GM23248 (cell line): ENCODE data around the gene AGAP1. TPM values are rescaled to one million over a fixed set of nuclear protein-coding genes. Genes with fewer than 3 reads are reported as not detected.

Experiments
- DNase-seq: peaks from one replicate; pipeline ENCODE4 v3.0.0-alpha.2; 2015
- H2AFZ ChIP-seq: fragments of 200-600 bp; sonication (generic); 2 replicates; pipeline ENCODE4 v1.6.1; 2016; ENCODE audit warnings: antibody characterized with exemption
- H3F3A ChIP-seq: fragments of 200-600 bp; sonication (generic); 2 replicates; pipeline ENCODE4 v1.6.1; 2016; ENCODE audit warnings: mild to moderate bottlenecking, antibody characterized with exemption, mixed run types; ENCODE audit not compliant: insufficient read depth
- H3K27ac ChIP-seq: fragments of 200-600 bp; sonication (generic); 2 replicates; pipeline ENCODE4 v1.5.1; 2016; ENCODE audit warnings: mild to moderate bottlenecking
- H3K27me3 ChIP-seq: fragments of 200-600 bp; sonication (generic); replicated peaks from 2 replicates; pipeline ENCODE4 v1.6.1; 2016; ENCODE audit warnings: mild to moderate bottlenecking; ENCODE audit not compliant: insufficient read depth
- H3K36me3 ChIP-seq: fragments of 200-600 bp; sonication (generic); 2 replicates; pipeline ENCODE4 v1.6.1; 2016; ENCODE audit warnings: low read depth, mild to moderate bottlenecking
- H3K4me1 ChIP-seq: fragments of 200-600 bp; sonication (generic); 2 replicates; pipeline ENCODE4 v1.6.1; 2016; ENCODE audit warnings: mild to moderate bottlenecking; ENCODE audit not compliant: insufficient read depth
- H3K4me2 ChIP-seq: fragments of 200-600 bp; sonication (generic); one replicate; pipeline ENCODE4 v1.6.1; 2016; ENCODE audit warnings: mild to moderate bottlenecking; ENCODE audit not compliant: unreplicated experiment
- H3K4me3 ChIP-seq: fragments of 200-600 bp; sonication (generic); 2 replicates; pipeline ENCODE4 v1.5.1; 2016; ENCODE audit warnings: mild to moderate bottlenecking
- H3K79me2 ChIP-seq: fragments of 200-600 bp; sonication (generic); 2 replicates; pipeline ENCODE4 v1.6.1; 2016; ENCODE audit warnings: mild to moderate bottlenecking; ENCODE audit not compliant: insufficient read depth
- H3K9ac ChIP-seq: fragments of 200-600 bp; sonication (generic); 2 replicates; pipeline ENCODE4 v1.6.1; 2016; ENCODE audit warnings: mild to moderate bottlenecking
- H3K9me2 ChIP-seq: fragments of 200-600 bp; sonication (generic); 2 replicates; pipeline ENCODE4 v1.6.1; 2016; ENCODE audit warnings: mixed run types, mild to moderate bottlenecking, moderate library complexity; ENCODE audit not compliant: insufficient read depth
- H3K9me3 ChIP-seq: fragments of 200-600 bp; sonication (generic); one replicate; pipeline ENCODE4 v1.6.1; 2017; ENCODE audit warnings: low read depth
- H4K20me1 ChIP-seq: fragments of 200-600 bp; sonication (generic); 2 replicates; pipeline ENCODE4 v1.6.0; 2016; ENCODE audit not compliant: insufficient read depth
- EZH2 ChIP-seq: fragments of 200-600 bp; sonication (generic); IDR thresholded peaks from 2 replicates; pipeline ENCODE4 v1.6.1; 2018; ENCODE audit warnings: antibody characterized with exemption, mild to moderate bottlenecking; ENCODE audit not compliant: insufficient read depth, poor library complexity, severe bottlenecking
- EZH2phosphoT487 ChIP-seq: fragments of 200-600 bp; sonication (generic); IDR thresholded peaks from 2 replicates; pipeline ENCODE4 v1.6.1; 2018; ENCODE audit warnings: antibody characterized with exemption, moderate library complexity, mild to moderate bottlenecking, low read depth; ENCODE audit not compliant: insufficient read depth
- WGBS, 2 experiments: methylation state at CpG; one replicate each; pipeline ENCODE4 v1.1.6; 2015 to 2017; ENCODE audit warnings: low lambda C conversion rate in 2 of 2, low coverage in 1 of 2; ENCODE audit errors: missing lambda C conversion rate in 2 of 2; 5-methylcytosine and 5-hydroxymethylcytosine counted together
- in situ Hi-C: fragments of 300-500 bp; cut with MboI; formaldehyde crosslinking; loops from 2 replicates; pipeline ENCODE4 v1.15.0; 2020
- polyA plus RNA-seq: library from polyadenylated mRNA; unstranded; fragments of >200 nt; fragmentation: Nextera tagmentation; extraction: Ambion mirVana; gene quantifications from 2 replicates; pipeline ENCODE4 v1.2.1, GENCODE V29; 2016
- total RNA-seq: library from RNA; depleted of rRNA; stranded (reverse); fragments of >200 nt; shearing (Covaris generic); gene quantifications from 2 replicates; pipeline ENCODE4 v1.2.3, GENCODE V29; 2014

The AGAP1 gene
- total and polyA plus RNA-seq, 2 experiments from 2014 or later, result 2.2 to 9.9 TPM

- no peak for TF ChIP-seq EZH2
- TF ChIP-seq EZH2phosphoT487, result no peak
- H3K36me3 ChIP-seq, result 0 out of 2 replicates have a peak, but pooled peaks cover under 1% of the 10 kb centered on the region
- H2AFZ ChIP-seq, result no peak overlapping the region
- no peak for DNase-seq
- no peaks in the 10 kb centered on the region for H3K9me3 ChIP-seq
- peaks cover 97% of the 10 kb centered on the region for H3K79me2 ChIP-seq
- no peaks in the 10 kb centered on the region for H3K9me2 ChIP-seq
- H3F3A ChIP-seq, result no peaks in the 10 kb centered on the region
- WGBS, 2 experiments, result 70 to 75% methylated on average over 12 to 13 of the region's 13 CpGs
- no peak overlapping the region for H3K27ac ChIP-seq
- no peak overlapping the region for H3K9ac ChIP-seq
- no peaks in the 10 kb centered on the region for H3K27me3 ChIP-seq
- in situ Hi-C loops, result no loop called here
- no peaks in the 10 kb centered on the region; the same call in 1 of the 2 replicates for H3K4me1 ChIP-seq
- no peak overlapping the region for H3K4me3 ChIP-seq
- no peak overlapping the region for H3K4me2 ChIP-seq
- H4K20me1 ChIP-seq, result peaks cover 11% of the 10 kb centered on the region; the same call in 1 of the 2 replicates
These were observed 69.4 kb downstream of the AGAP1 start for GRCh38 chr2:235563056-235563910.

DNA sequence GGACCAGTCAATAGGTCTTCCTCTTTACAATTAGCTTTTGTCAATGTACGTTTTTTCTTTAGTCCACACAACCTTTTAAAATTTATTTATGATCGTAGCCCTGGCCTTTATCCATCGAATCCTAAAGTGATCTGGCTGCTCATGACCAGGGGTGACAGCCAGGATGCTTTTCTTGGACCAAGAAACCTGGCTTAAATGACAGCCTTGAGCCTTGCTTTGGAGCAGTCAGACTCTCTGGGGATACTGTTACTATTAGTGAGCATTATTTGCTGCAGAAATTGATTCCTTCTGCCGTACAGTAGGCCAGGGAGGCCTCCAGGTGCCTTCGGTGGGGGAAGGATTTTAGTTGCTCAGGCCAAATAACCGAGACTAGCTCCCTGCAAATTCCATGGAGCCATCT, 70.2 kb downstream of the AGAP1 start:
- peaks cover 97% of the 10 kb centered on the region for H3K79me2 ChIP-seq

GRCh38 chr2:235564884-235565530, 71.2 kb downstream of the AGAP1 start:
- H3K4me3 ChIP-seq, result no peak overlapping the region
- WGBS, 2 experiments, result 87 to 89% methylated on average over 6 of the region's 6 CpGs
- H3K27ac ChIP-seq, result no peak overlapping the region
- peaks cover 2% of the 10 kb centered on the region for H3K4me1 ChIP-seq
- TF ChIP-seq EZH2phosphoT487, result no peak
- TF ChIP-seq EZH2, result no peak
- H3K9me3 ChIP-seq, result no peaks in the 10 kb centered on the region
- H3K4me2 ChIP-seq, result no peak overlapping the region
- H2AFZ ChIP-seq, result no peak overlapping the region
- H3K36me3 ChIP-seq, result 0 out of 2 replicates have a peak, but pooled peaks cover 7% of the 10 kb centered on the region
- peaks cover 16% of the 10 kb centered on the region; the same call in 1 of the 2 replicates for H4K20me1 ChIP-seq
- no peaks in the 10 kb centered on the region for H3F3A ChIP-seq
- DNase-seq, result no peak
- no peak overlapping the region for H3K9ac ChIP-seq
- H3K9me2 ChIP-seq, result no peaks in the 10 kb centered on the region
- in situ Hi-C loops, result no loop called here
- no peaks in the 10 kb centered on the region for H3K27me3 ChIP-seq
- H3K79me2 ChIP-seq, result peaks cover 96% of the 10 kb centered on the region

More for the DNA sequence above, 70.2 kb downstream of the AGAP1 start:
- Histone ChIP-seq H3K9me2 (no peaks in the 10 kb centered on the region), H4K20me1 (peaks cover 11% of the 10 kb centered on the region; the same call in 1 of the 2 replicates), H3K4me1 (no peaks in the 10 kb centered on the region; the same call in 1 of the 2 replicates), H3K9ac (no peak overlapping the region), H2AFZ (no peak overlapping the region), H3K4me2 (no peak overlapping the region), H3K9me3 (no peaks in the 10 kb centered on the region), H3K27ac (no peak overlapping the region), H3F3A (no peaks in the 10 kb centered on the region), H3K4me3 (no peak overlapping the region), H3K27me3 (no peaks in the 10 kb centered on the region), H3K36me3 (0 out of 2 replicates have a peak, but pooled peaks cover 7% of the 10 kb centered on the region)
- DNase-seq, result no peak
- in situ Hi-C loops, result no loop called here
- TF ChIP-seq EZH2phosphoT487 (no peak), EZH2 (no peak)
- WGBS, 2 experiments, result 90 to 91% methylated on average over 6 of the region's 6 CpGs

DNA sequence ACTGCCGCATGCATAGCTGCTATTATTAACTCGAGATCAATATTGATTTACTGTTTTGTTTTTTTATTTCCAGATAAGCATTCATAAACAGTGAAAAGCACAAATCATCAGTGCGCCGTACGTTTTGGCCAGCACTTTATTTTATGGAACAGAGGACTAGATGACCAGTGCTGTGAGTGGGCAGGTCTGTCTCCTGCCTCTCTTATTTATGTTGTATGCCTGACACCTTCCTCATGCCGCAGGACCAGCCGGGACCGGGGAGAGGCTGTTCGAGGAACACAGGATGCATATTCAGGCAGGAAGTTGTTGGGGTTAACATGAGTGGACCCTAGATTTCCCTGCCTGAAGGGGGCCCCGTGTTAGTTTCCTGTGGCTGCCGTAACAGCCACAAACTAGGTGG, 72.6 kb downstream of the AGAP1 start:
- H3K79me2 ChIP-seq, result peaks cover 91% of the 10 kb centered on the region
- no peaks in the 10 kb centered on the region for H3K9me2 ChIP-seq
- no peak for DNase-seq
- peaks cover 20% of the 10 kb centered on the region; the same call in 1 of the 2 replicates for H4K20me1 ChIP-seq
- H2AFZ ChIP-seq, result no peak overlapping the region
- H3K4me2 ChIP-seq, result no peak overlapping the region
- H3K4me1 ChIP-seq, result peaks cover 10% of the 10 kb centered on the region
- in situ Hi-C loops, result no loop called here
- H3K9me3 ChIP-seq, result no peaks in the 10 kb centered on the region
- no peaks in the 10 kb centered on the region for H3F3A ChIP-seq
- H3K36me3 ChIP-seq, result 0 out of 2 replicates have a peak, but pooled peaks cover 7% of the 10 kb centered on the region
- H3K9ac ChIP-seq, result no peak overlapping the region
- no peak overlapping the region for H3K4me3 ChIP-seq
- no peaks in the 10 kb centered on the region for H3K27me3 ChIP-seq
- H3K27ac ChIP-seq, result no peak overlapping the region
- no peak for TF ChIP-seq EZH2
- no peak for TF ChIP-seq EZH2phosphoT487
- 86 to 92% methylated on average over 11 of the region's 11 CpGs for WGBS, 2 experiments
